SK-N-SH treated with all-trans-retinoic acid at 6 μM for 48 hours (cell line): ENCODE measurements around the gene FBN3.

Experiments used
- ARNTL ChIP-seq: fragments of 450-650 bp; formaldehyde crosslinking; IDR thresholded peaks from 2 replicates; pipeline ENCODE4 v1.5.0; 2020; ENCODE audit warnings: low read depth, mild to moderate bottlenecking, moderate library complexity, borderline replicate concordance
- CSDC2 ChIP-seq: fragments of 250-450 bp; sonication (Bioruptor Pico); IDR thresholded peaks from 2 replicates; pipeline ENCODE4 v1.5.0; 2020; ENCODE audit warnings: mild to moderate bottlenecking, moderate library complexity
- ZFP30 ChIP-seq: fragments of 450-650 bp; formaldehyde crosslinking; IDR thresholded peaks from 2 replicates; pipeline ENCODE4 v1.5.0; 2022; ENCODE audit warnings: mild to moderate bottlenecking, moderate library complexity

- TF ChIP-seq CSDC2 (CRISPR knock-in tag) (no peak), ARNTL (CRISPR knock-in tag) (no peak), ZFP30 (CRISPR knock-in tag) (no peak)
These were observed 69.4 kb downstream of the FBN3 start for GRCh38 chr19:8079988-8080387.
